ENCODE results near the gene CARD14. TPM values are rescaled to one million over a fixed set of nuclear protein-coding genes. Genes with fewer than 3 reads are reported as not detected.

Gene CARD14
- polyA plus RNA-seq, 3 donors: 0.11 to 0.27 (median 0.16) TPM

- intact Hi-C loops (cut with micrococcal nuclease): loop anchor here (2.0 to 5.0 kb wide), 2 partner anchors 14 to 42 kb away; partner anchors contain the start of gene RNF213 (in 2 of the 2)
- Histone ChIP-seq H3K4me2 (replicated peaks; ENCODE audit: extremely low read depth, low read length, poor library complexity, severe bottlenecking) (peak overlapping the region; percentile 92), H4K20me1 (ENCODE audit: insufficient read depth, low read length) (peaks cover 35% of the 10 kb centered on the region), H2AFZ (ENCODE audit: insufficient read depth, low read depth, low read length, poor library complexity, severe bottlenecking) (peak overlapping the region; percentile 70), H3K27me3 (ENCODE audit: control insufficient read depth in 2 of 2, insufficient read depth in 2 of 2, low read length in 2 of 2) (peaks cover 3 to 28% of the 10 kb centered on the region in 2 donors), H3K36me3 (replicated peaks in 1 of 2; ENCODE audit: control insufficient read depth in 1 of 2, insufficient read depth in 2 of 2, low read length in 2 of 2) (peaks cover 25 to 29% of the 10 kb centered on the region in 2 donors), H3K79me2 (ENCODE audit: insufficient read depth, low read length) (peaks cover 28% of the 10 kb centered on the region), H3K4me3 (replicated peaks in 1 of 3; ENCODE audit: low read depth in 2 of 3, low read length in 3 of 3) (peak overlapping the region; percentile 58 to 95 (median 86)), H3K27ac (ENCODE audit: low read depth in 1 of 2, low read length in 2 of 2) (no peak overlapping the region), H3K9me3 (replicated peaks in 1 of 2; ENCODE audit: control insufficient read depth in 1 of 2, insufficient read depth in 1 of 2, low read length in 2 of 2) (no peaks in the 10 kb centered on the region), H3K9ac (ENCODE audit: insufficient read depth, low read length, poor library complexity, severe bottlenecking) (peak overlapping the region; percentile 100), H3K4me1 (ENCODE audit: control insufficient read depth in 1 of 2, insufficient read depth in 2 of 2, low read length in 2 of 2) (peaks cover 19 to 33% of the 10 kb centered on the region in 2 donors)
- peak overlapping the region; percentile 79 to 87 for H3K4me3 Mint-ChIP-seq
- peaks cover 0 to 9% (median 2%) of the 10 kb centered on the region in 7 donors for H3K9me3 Mint-ChIP-seq
- DNase-seq: no peak
- H3K27me3 Mint-ChIP-seq (ENCODE audit: low read depth in 3 of 3): peaks cover 34 to 71% (median 46%) of the 10 kb centered on the region in 3 donors
- peaks cover 42 to 46% of the 10 kb centered on the region in 2 donors for H3K36me3 Mint-ChIP-seq
- TF ChIP-seq CTCF (IDR thresholded peaks at IDR 0.05): no peak
- 24% methylated on average over 21 of the region's 41 CpGs for WGBS (ENCODE audit: insufficient coverage)
- peak overlapping the region in 3 of 7 donors; percentile 45 to 80 (median 75) for H3K27ac Mint-ChIP-seq
- H3K4me1 Mint-ChIP-seq: peaks cover 27% of the 10 kb centered on the region
These were observed 50.9 kb downstream of the CARD14 start for GRCh38 chr17:80220736-80221215.

GRCh38 chr17:80221351-80222105 is 51.7 kb downstream of the CARD14 start:
- Mint-ChIP-seq H3K4me3 (peak overlapping the region; percentile 79 to 87), H3K36me3 (peaks cover 34 to 39% of the 10 kb centered on the region in 2 donors), H3K27me3 (ENCODE audit: low read depth in 3 of 3) (peaks cover 32 to 74% (median 44%) of the 10 kb centered on the region in 3 donors), H3K9me3 (peaks cover 0 to 9% (median 0%) of the 10 kb centered on the region in 7 donors), H3K27ac (peak overlapping the region in 4 of 7 donors; percentile 2 to 80 (median 20)), H3K4me1 (peaks cover 25% of the 10 kb centered on the region)
- no peak for DNase-seq
- peaks cover 18 to 21% of the 10 kb centered on the region in 2 donors for H3K36me3 ChIP-seq (replicated peaks in 1 of 2; ENCODE audit: control insufficient read depth in 1 of 2, insufficient read depth in 2 of 2, low read length in 2 of 2)
- no peaks in the 10 kb centered on the region for H3K9me3 ChIP-seq (replicated peaks in 1 of 2; ENCODE audit: control insufficient read depth in 1 of 2, insufficient read depth in 1 of 2, low read length in 2 of 2)
- peaks cover 28% of the 10 kb centered on the region for H3K79me2 ChIP-seq (ENCODE audit: insufficient read depth, low read length)
- peak overlapping the region; percentile 92 for H3K4me2 ChIP-seq (replicated peaks; ENCODE audit: extremely low read depth, low read length, poor library complexity, severe bottlenecking)
- no peak overlapping the region for H2AFZ ChIP-seq (ENCODE audit: insufficient read depth, low read depth, low read length, poor library complexity, severe bottlenecking)
- no peak overlapping the region for H3K4me3 ChIP-seq (replicated peaks in 1 of 3; ENCODE audit: low read depth in 2 of 3, low read length in 3 of 3)
- WGBS (ENCODE audit: insufficient coverage): 94% methylated on average over 27 of the region's 29 CpGs
- peaks cover 3 to 28% of the 10 kb centered on the region in 2 donors for H3K27me3 ChIP-seq (ENCODE audit: control insufficient read depth in 2 of 2, insufficient read depth in 2 of 2, low read length in 2 of 2)
- no peak overlapping the region for H3K27ac ChIP-seq (ENCODE audit: low read depth in 1 of 2, low read length in 2 of 2)
- H3K9ac ChIP-seq (ENCODE audit: insufficient read depth, low read length, poor library complexity, severe bottlenecking): no peak overlapping the region
- H4K20me1 ChIP-seq (ENCODE audit: insufficient read depth, low read length): peaks cover 31% of the 10 kb centered on the region
- intact Hi-C loops (cut with micrococcal nuclease): loop anchor here (2.0 to 5.0 kb wide), 2 partner anchors 15 to 41 kb away; partner anchors contain the start of gene RNF213 (in 2 of the 2)
- TF ChIP-seq CTCF (IDR thresholded peaks at IDR 0.05): no peak
- peaks cover 19 to 33% of the 10 kb centered on the region in 2 donors for H3K4me1 ChIP-seq (ENCODE audit: control insufficient read depth in 1 of 2, insufficient read depth in 2 of 2, low read length in 2 of 2)
